OCI-LY3 (cell line): ENCODE results near the gene RSPH6A.

Source experiments
- H2AFZ ChIP-seq: fragments of 200-600, 300-600 bp; shearing (Covaris generic); 2 replicates; pipeline ENCODE4 v1.6.0; 2014; ENCODE audit warnings: antibody characterized with exemption, low read depth, low read length
- H3K27ac ChIP-seq: fragments of 200-600, 300-600 bp; sonication (generic); 2 replicates; pipeline ENCODE4 v1.5.1; 2014; ENCODE audit warnings: mild to moderate bottlenecking, low read length, moderate library complexity, mixed read lengths
- H3K27me3 ChIP-seq: fragments of 200-600, 300-600 bp; sonication (generic); 2 replicates; pipeline ENCODE4 v1.6.1; 2014; ENCODE audit warnings: low read depth, low read length, mixed read lengths
- H3K36me3 ChIP-seq: fragments of 200-600, 300-600 bp; sonication (generic); replicated peaks from 2 replicates; pipeline ENCODE3; 2014; ENCODE audit warnings: low read depth, low read length, mixed read lengths
- H3K4me1 ChIP-seq: fragments of 300-600, 200-600 bp; sonication (generic); 2 replicates; pipeline ENCODE4 v1.6.1; 2014; ENCODE audit warnings: low read length, mixed read lengths
- H3K4me2 ChIP-seq: fragments of 200-600, 300-600 bp; sonication (generic); 2 replicates; pipeline ENCODE4 v1.6.1; 2014; ENCODE audit warnings: low read length, mixed read lengths
- H3K4me3 ChIP-seq: fragments of 300-600, 200-600 bp; sonication (generic); 2 replicates; pipeline ENCODE4 v1.5.1; 2014; ENCODE audit warnings: antibody characterized with exemption, mild to moderate bottlenecking, low read length, moderate library complexity
- H3K79me2 ChIP-seq: fragments of 300-600, 200-600 bp; shearing (Covaris generic); 2 replicates; pipeline ENCODE4 v1.6.1; 2014; ENCODE audit warnings: mild to moderate bottlenecking, low read length, mixed read lengths
- H3K9ac ChIP-seq: fragments of 300-600, 200-600 bp; shearing (Covaris generic); 2 replicates; pipeline ENCODE4 v1.6.0; 2014; ENCODE audit warnings: mild to moderate bottlenecking, low read length, moderate library complexity
- H3K9me3 ChIP-seq: fragments of 200-600, 300-600 bp; shearing (Covaris generic); 2 replicates; pipeline ENCODE4 v1.6.1; 2014; ENCODE audit warnings: low read length, mixed read lengths; ENCODE audit not compliant: insufficient read depth
- H4K20me1 ChIP-seq: fragments of 200-600, 300-600 bp; sonication (generic); 2 replicates; pipeline ENCODE4 v1.6.1; 2016; ENCODE audit warnings: low read length, mixed read lengths; ENCODE audit not compliant: insufficient read depth
- CTCF ChIP-seq: fragments of 200-600, 300-600 bp; sonication (generic); IDR thresholded peaks from 2 replicates; pipeline ENCODE4 v1.5.1; 2014; ENCODE audit warnings: antibody characterized with exemption, low read length, low read depth
- EZH2phosphoT487 ChIP-seq: fragments of 200-600 bp; shearing (Covaris generic); IDR thresholded peaks from 2 replicates; pipeline ENCODE4 v1.6.1; 2018; ENCODE audit warnings: antibody characterized with exemption, mixed run types, low read depth

The RSPH6A gene

GRCh38 chr19:45781214-45782161 lies 33.6 kb downstream of the RSPH6A start:
- Histone ChIP-seq H2AFZ (no peak overlapping the region), H3K9me3 (no peaks in the 10 kb centered on the region), H3K9ac (no peak overlapping the region), H3K27me3 (no peaks in the 10 kb centered on the region), H3K4me2 (no peak overlapping the region), H4K20me1 (0 out of 2 replicates have a peak, but pooled peaks cover 10% of the 10 kb centered on the region), H3K4me3 (no peak overlapping the region), H3K4me1 (peaks cover 31% of the 10 kb centered on the region), H3K27ac (no peak overlapping the region), H3K36me3 (peaks cover 6% of the 10 kb centered on the region), H3K79me2 (no peaks in the 10 kb centered on the region)
- no peak for TF ChIP-seq EZH2phosphoT487
- TF ChIP-seq CTCF, result no peak

- Histone ChIP-seq H3K4me1 (peaks cover 31% of the 10 kb centered on the region), H3K4me3 (peak overlapping the region; percentile 77; the same call in 1 of the 2 replicates), H3K27me3 (no peaks in the 10 kb centered on the region), H3K4me2 (peak overlapping the region; percentile 77), H3K9me3 (no peaks in the 10 kb centered on the region), H3K9ac (no peak overlapping the region), H3K36me3 (peaks cover 4% of the 10 kb centered on the region), H3K27ac (no peak overlapping the region), H4K20me1 (0 out of 2 replicates have a peak, but pooled peaks cover 10% of the 10 kb centered on the region), H3K79me2 (no peaks in the 10 kb centered on the region), H2AFZ (no peak overlapping the region)
- TF ChIP-seq EZH2phosphoT487, result no peak
Measured at GRCh38 chr19:45780448-45781213, 34.5 kb downstream of the RSPH6A start.

- H3K36me3 ChIP-seq, result peaks cover 4% of the 10 kb centered on the region
- no peaks in the 10 kb centered on the region for H3K9me3 ChIP-seq
- H3K27ac ChIP-seq, result peak overlapping the region; percentile 10; the same call in 1 of the 2 replicates
- no peak for TF ChIP-seq CTCF
- TF ChIP-seq EZH2phosphoT487, result no peak
- no peaks in the 10 kb centered on the region for H3K79me2 ChIP-seq
- peaks cover 31% of the 10 kb centered on the region for H3K4me1 ChIP-seq
- H3K4me2 ChIP-seq, result peak overlapping the region; percentile 77
- H3K27me3 ChIP-seq, result no peaks in the 10 kb centered on the region
- H3K4me3 ChIP-seq, result peak overlapping the region; percentile 77
- H4K20me1 ChIP-seq, result 0 out of 2 replicates have a peak, but pooled peaks cover 6% of the 10 kb centered on the region
- H2AFZ ChIP-seq, result no peak overlapping the region
- H3K9ac ChIP-seq, result peak overlapping the region; percentile 52; the same call in 1 of the 2 replicates
Measured at GRCh38 chr19:45780146-45780447, 35.0 kb downstream of the RSPH6A start.

- peak overlapping the region; percentile 78 for H2AFZ ChIP-seq
- peak overlapping the region; percentile 77 for H3K4me2 ChIP-seq
- H3K79me2 ChIP-seq, result no peaks in the 10 kb centered on the region
- peak overlapping the region; percentile 77 for H3K4me3 ChIP-seq
- no peak for TF ChIP-seq EZH2phosphoT487
- peak; percentile 97 for TF ChIP-seq CTCF
- H3K9me3 ChIP-seq, result no peaks in the 10 kb centered on the region
- peaks cover 31% of the 10 kb centered on the region for H3K4me1 ChIP-seq
- peak overlapping the region; percentile 54 for H3K9ac ChIP-seq
- H3K36me3 ChIP-seq, result peaks cover 4% of the 10 kb centered on the region
- H3K27me3 ChIP-seq, result no peaks in the 10 kb centered on the region
- 0 out of 2 replicates have a peak, but pooled peaks cover 3% of the 10 kb centered on the region for H4K20me1 ChIP-seq
- peak overlapping the region; percentile 10; the same call in 1 of the 2 replicates for H3K27ac ChIP-seq
Measured at GRCh38 chr19:45779231-45780145, 35.6 kb downstream of the RSPH6A start.
